B cell (primary cell): ENCODE measurements around the gene SLC2A6.

Experiments
- EZH2 ChIP-seq: IDR thresholded peaks from 2 replicates; pipeline ENCODE4 v1.6.1; 2012; ENCODE audit warnings: borderline replicate concordance, low read depth, mild to moderate bottlenecking, moderate library complexity, low read length; ENCODE audit not compliant: insufficient read depth, poor library complexity, severe bottlenecking
- TF ChIP-seq, protein P1 (sequence below): fragments of 200-600 bp; IDR thresholded peaks from one replicate; pipeline ENCODE4 v1.8.0; 2022; ENCODE audit warnings: antibody characterized with exemption, mild to moderate bottlenecking

- TF ChIP-seq, protein P1, sequence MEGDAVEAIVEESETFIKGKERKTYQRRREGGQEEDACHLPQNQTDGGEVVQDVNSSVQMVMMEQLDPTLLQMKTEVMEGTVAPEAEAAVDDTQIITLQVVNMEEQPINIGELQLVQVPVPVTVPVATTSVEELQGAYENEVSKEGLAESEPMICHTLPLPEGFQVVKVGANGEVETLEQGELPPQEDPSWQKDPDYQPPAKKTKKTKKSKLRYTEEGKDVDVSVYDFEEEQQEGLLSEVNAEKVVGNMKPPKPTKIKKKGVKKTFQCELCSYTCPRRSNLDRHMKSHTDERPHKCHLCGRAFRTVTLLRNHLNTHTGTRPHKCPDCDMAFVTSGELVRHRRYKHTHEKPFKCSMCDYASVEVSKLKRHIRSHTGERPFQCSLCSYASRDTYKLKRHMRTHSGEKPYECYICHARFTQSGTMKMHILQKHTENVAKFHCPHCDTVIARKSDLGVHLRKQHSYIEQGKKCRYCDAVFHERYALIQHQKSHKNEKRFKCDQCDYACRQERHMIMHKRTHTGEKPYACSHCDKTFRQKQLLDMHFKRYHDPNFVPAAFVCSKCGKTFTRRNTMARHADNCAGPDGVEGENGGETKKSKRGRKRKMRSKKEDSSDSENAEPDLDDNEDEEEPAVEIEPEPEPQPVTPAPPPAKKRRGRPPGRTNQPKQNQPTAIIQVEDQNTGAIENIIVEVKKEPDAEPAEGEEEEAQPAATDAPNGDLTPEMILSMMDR = no peak
- TF ChIP-seq EZH2 = no peak
These were observed 11.8 kb downstream of the SLC2A6 start for GRCh38 chr9:133467101-133467500.
